GM18498 (cell line): ENCODE results near the gene IRX5.

Source experiments
- ATAC-seq: cut with Tn5 transposase; IDR thresholded peaks from one replicate; pipeline ENCODE4 v1.9.1; 2021; ENCODE audit warnings: mild to moderate bottlenecking, moderate library complexity; ENCODE audit not compliant: unreplicated experiment

Gene IRX5

GRCh38 chr16:54944002-54944401 lies 13.3 kb downstream of the IRX5 start:
- ATAC-seq: peak; percentile 59

DNA sequence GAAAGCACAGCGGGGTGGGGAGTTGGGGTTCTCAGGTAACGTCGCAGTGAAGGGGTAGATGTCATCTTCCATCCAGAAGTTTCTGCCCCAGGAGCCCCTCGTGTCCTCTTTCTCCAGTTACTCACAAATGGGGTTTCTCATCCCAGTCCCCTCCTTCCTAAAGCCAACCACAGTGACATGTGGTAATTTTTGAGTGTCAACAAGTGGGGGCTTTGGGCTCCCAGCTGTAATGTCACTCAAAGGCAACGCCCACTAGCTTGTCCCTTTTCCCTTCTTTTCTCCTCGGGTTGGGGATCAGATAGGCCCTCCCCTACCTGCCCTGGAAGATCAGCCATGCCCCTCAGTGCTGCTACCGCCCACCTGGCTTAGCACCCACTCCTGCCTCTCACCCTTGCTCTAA lies 14.4 kb downstream of the IRX5 start:
- ATAC-seq: no peak

GRCh38 chr16:54946909-54947308 lies 16.2 kb downstream of the IRX5 start:
- ATAC-seq: no peak

DNA sequence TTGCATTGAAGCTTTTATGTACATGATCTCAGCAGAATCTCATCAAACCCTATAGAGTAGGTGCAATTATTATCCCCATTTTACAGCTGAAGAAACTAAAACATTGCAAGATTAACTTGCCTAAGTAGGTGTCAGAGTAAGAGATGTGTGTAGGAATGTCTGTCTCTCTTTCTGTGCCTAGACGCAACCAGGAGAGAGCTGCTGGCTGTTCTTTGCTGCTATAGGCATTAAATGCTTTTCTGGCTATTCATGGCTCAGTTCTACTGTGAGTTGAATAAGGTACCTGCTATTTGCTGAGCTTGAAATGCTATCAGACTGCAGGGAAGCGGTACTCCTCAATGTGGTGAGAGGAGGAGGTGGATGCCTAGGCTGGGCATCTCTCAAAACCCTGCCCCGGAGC lies 17.0 kb downstream of the IRX5 start:
- no peak for ATAC-seq

DNA sequence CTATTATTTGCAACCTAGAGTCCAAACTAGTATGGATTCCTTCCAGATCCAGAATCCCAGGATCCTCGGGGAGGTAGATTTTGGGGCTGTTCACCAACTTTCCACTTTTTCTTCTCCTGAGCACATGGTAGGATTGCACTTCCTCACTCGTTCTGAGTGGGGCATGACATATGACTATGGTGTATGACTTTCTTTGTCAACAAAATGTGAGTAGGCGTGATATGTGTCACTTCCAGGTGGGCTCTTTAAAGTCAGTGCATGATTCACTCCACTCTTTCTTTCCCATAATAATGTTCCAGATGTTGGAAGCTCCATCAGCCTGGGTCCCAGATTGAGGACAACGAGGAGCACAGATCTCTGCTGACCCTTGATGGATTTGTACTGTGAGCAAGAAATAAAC lies 21.5 kb downstream of the IRX5 start:
- ATAC-seq: no peak

DNA sequence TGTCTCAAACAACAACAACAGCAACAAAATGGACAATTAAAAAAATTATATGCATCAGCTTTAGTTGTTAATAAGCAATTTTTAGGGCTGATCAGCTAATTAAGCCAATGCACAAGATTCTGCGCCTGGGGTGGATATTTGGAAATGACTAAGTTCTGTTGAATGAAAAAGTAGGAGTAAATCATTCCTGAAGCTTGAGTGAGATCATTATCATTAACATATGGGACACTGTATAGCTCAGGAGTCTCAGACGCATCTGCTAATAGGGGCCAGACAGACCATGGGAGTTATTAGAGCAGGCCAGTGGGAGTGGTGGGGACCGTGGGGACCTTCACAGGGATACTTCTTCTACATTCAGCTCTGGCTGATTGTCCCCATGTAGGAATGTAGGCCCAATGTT lies 22.8 kb downstream of the IRX5 start:
- ATAC-seq: no peak

DNA sequence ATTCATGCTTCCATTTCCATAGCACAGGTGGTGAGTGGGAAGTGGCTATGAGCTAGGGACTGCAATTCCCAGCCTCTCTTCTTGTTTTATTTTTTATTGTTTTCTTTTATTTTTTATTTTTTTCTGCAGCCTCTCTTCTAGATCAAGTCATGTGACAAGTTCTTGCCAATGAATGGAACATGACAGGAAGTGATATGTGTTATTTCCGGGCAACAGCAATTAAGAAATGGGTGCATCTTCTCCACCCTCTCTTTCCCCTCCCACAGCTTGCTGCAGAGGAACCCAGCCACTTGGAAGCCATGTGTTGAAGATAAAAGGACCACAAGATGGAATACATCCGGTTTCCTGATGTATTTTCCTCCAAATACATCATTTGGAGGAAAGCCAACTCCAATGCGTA lies 23.6 kb downstream of the IRX5 start:
- no peak for ATAC-seq

- ATAC-seq: no peak
Measured at GRCh38 chr16:54955757-54956156, 25.1 kb downstream of the IRX5 start.

GRCh38 chr16:54957403-54958166 lies 26.9 kb downstream of the IRX5 start:
- ATAC-seq: no peak

DNA sequence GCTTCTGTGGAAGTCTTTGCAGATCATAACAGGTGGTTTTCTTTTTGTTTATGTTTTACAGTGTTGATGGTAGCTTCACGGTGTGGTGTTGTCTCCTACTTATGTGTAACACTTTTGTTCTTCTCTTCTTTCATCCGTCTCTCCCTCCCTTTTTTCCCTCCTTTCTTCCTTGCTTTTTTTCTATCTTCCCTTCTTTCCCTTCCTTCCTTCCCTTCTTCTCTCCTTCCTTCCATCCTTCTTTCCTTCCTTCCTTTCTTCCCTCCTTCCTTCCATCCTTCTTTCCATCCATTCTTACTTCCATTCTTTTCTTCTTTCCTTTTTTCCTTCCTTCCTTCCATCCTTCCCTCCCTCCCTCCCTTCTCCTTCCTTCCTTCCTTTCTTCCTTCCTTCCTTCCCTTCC lies 31.4 kb downstream of the IRX5 start:
- no peak for ATAC-seq

DNA sequence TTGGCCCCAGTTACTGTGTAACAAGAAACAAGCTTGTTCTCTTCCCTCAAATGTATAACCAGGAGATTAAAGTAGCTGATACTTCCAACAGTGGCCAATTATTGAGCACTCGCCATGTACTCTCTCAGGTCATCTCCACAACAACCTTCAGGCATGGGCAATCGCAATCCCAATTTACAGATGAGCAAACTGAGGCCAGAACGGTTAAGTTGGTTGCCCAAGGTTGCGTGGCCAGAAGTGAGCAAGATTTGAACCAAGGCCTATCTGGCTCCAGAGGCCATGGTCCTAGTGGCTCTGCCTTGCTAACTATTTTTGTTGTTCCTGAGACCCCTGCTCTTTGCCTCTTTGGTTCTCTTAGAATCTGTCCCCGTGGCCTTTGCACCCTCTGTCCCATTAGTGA lies 33.6 kb downstream of the IRX5 start:
- ATAC-seq: no peak

- ATAC-seq: no peak
Measured at GRCh38 chr16:54965464-54965863, 34.8 kb downstream of the IRX5 start.

DNA sequence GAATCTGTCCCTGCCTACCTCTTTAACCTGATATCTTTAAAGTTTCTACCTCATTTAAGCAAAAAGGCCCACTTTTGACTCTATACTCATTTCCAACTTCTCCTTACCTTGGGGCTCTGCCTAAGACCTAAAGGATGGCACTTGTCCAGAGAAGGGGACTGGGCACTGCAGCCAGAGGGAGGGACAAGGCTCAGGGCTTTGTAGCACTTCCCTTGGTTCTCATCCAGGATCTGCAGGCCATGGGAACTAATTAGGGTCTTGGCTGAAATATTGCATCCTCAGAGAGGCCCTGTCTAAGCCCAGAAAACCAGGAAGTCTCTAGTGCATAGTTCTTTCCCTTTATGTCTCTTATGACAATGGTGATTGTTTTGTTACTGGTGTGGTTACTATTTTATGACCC lies 37.3 kb downstream of the IRX5 start:
- no peak for ATAC-seq

GRCh38 chr16:54968784-54969183 lies 38.1 kb downstream of the IRX5 start:
- no peak for ATAC-seq

DNA sequence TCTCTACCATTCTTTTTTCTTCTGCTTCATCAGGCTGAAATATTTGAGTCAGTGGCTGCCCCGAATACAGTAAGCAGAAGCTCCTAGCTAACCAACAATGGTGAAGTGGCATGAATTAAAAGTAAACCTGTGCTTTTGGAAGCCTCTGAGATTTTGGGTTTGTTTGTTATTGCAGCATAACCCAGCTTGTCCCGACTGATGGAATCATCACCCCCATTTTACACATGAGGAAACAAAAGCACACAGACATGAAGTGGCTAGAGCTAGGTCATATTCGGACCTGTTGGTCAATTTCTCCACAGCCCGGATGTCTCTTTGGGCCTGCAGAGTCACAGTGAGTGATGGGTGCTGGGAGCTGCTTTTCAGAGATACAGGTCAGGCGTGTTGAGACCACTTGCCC lies 39.4 kb downstream of the IRX5 start:
- ATAC-seq: no peak

- ATAC-seq: no peak
Measured at GRCh38 chr16:54974367-54974766, 43.7 kb downstream of the IRX5 start.

DNA sequence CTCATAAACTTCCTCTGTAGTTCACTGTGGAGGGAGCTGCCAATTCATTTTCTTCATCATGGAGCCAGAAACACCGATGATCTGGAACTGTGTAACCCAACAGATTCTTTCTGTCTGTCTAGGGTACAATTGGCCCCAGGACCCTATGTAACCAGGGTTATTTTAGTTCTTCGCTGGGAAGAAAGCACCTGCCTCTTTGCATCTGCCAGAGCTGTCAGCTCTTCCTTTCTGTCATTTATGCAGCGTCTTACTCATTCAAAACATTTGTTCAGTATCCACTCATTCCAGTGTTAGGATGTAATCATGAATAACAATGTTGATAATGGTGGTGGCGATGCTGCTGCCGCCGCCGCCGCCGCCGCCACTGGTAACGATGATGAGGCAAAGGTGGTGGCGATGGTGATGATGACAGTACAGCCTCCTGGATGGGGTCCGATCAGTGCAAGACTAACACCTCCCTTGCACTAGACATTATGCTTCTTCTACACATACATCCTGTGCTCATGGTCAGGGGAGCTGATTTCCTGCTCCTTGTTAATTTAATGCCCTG lies 46.1 kb downstream of the IRX5 start:
- no peak for ATAC-seq

DNA sequence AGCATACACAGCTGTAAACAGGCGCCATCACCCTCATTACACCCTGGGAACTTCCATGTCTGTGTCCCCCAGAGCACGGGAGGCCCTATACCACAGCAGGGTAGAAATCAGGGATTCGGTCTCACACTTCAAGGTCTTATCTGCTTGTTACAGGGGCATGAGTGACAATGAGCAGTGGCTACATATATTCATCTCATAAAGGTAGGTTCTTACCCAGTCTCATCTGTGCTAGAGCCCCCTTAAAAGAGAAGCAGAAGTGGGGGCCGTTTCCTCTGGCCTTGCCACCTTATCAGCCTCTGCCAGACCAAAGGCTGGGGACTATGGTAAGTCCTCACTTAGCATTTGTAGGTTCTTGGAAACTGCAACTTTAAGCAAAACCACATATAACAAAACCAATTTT lies 46.5 kb downstream of the IRX5 start:
- ATAC-seq: no peak

GRCh38 chr16:54980821-54981220 lies 50.2 kb downstream of the IRX5 start:
- ATAC-seq: no peak
